Common myeloid progenitor, CD34-positive (primary cell): ENCODE measurements around the gene LMO3.

Experiments used
- CTCF ChIA-PET: fragments of 350-600 bp; sonication (Branson Sonifier 250); formaldehyde crosslinking; loops from one replicate; lab custom pipeline; 2021; ENCODE audit warnings: antibody characterized with exemption; lab: Charles Lee
- POLR2A ChIA-PET: fragments of 350-600 bp; sonication (Branson Sonifier 250); formaldehyde crosslinking; loops from one replicate; lab custom pipeline; 2021; ENCODE audit warnings: antibody characterized with exemption; lab: Charles Lee
- DNase-seq, 3 donors: peaks; one replicate each; pipeline versions ENCODE4 v3.0.0 to v3.0.0-alpha.2; 2013
- H3K27ac ChIP-seq, 2 experiments: 1 replicate in 1 of 2; 2 replicates in 1 of 2; pipeline ENCODE4 v1.7.0; 2013; ENCODE audit warnings: inconsistent platforms in 2 of 2, low read length in 2 of 2, mild to moderate bottlenecking in 2 of 2, low read depth in 1 of 2, moderate library complexity in 1 of 2; ENCODE audit not compliant: severe bottlenecking in 2 of 2, insufficient read depth in 1 of 2, poor library complexity in 1 of 2
- H3K27me3 ChIP-seq, 5 experiments: replicated peaks in 2 of 5; 1 replicate in 3 of 5; 2 replicates in 2 of 5; pipeline versions ENCODE4 v1.6.1 to v1.7.0; 2013; ENCODE audit warnings: low read length in 4 of 5, mild to moderate bottlenecking in 2 of 5, moderate library complexity in 2 of 5, inconsistent platforms in 1 of 5; ENCODE audit not compliant: insufficient read depth in 5 of 5, control insufficient read depth in 4 of 5
- H3K36me3 ChIP-seq, 4 experiments: 1 replicate in 2 of 4; 2 replicates in 2 of 4; pipeline versions ENCODE4 v1.6.1 to v1.7.0; 2013; ENCODE audit warnings: low read length in 3 of 4, control low read depth in 1 of 4, mild to moderate bottlenecking in 1 of 4; ENCODE audit not compliant: control insufficient read depth in 4 of 4, insufficient read depth in 4 of 4
- H3K4me1 ChIP-seq, 4 experiments: 1 replicate in 3 of 4; 2 replicates in 1 of 4; pipeline versions ENCODE4 v1.6.1 to v1.7.1; 2013; ENCODE audit warnings: low read length in 3 of 4, mild to moderate bottlenecking in 3 of 4, control low read depth in 1 of 4, inconsistent platforms in 1 of 4, moderate library complexity in 1 of 4; ENCODE audit not compliant: control insufficient read depth in 4 of 4, insufficient read depth in 4 of 4; ENCODE audit errors: control extremely low read depth in 1 of 4
- H3K4me3 ChIP-seq, 7 experiments: 1 replicate in 4 of 7; 2 replicates in 3 of 7; pipeline versions ENCODE4 v1.5.1 to v1.7.0; 2013; ENCODE audit warnings: mild to moderate bottlenecking in 7 of 7, low read length in 6 of 7, moderate library complexity in 6 of 7, inconsistent platforms in 2 of 7, low read depth in 2 of 7, control low read depth in 1 of 7; ENCODE audit not compliant: insufficient read depth in 4 of 7, control insufficient read depth in 1 of 7; ENCODE audit errors: extremely low read depth in 1 of 7
- H3K9me3 ChIP-seq, 5 experiments: 1 replicate in 4 of 5; 2 replicates in 1 of 5; pipeline versions ENCODE4 v1.6.1 to v1.7.1; 2013; ENCODE audit warnings: low read length in 4 of 5, mild to moderate bottlenecking in 2 of 5, inconsistent platforms in 1 of 5, low read depth in 1 of 5, moderate library complexity in 1 of 5; ENCODE audit not compliant: control insufficient read depth in 4 of 5, insufficient read depth in 2 of 5; ENCODE audit errors: control extremely low read depth in 1 of 5
- WGBS: methylation state at CpG from one replicate; pipeline ENCODE4 v1.1.5; 2013; ENCODE audit not compliant: insufficient coverage; 5-methylcytosine and 5-hydroxymethylcytosine counted together

Gene LMO3

DNA sequence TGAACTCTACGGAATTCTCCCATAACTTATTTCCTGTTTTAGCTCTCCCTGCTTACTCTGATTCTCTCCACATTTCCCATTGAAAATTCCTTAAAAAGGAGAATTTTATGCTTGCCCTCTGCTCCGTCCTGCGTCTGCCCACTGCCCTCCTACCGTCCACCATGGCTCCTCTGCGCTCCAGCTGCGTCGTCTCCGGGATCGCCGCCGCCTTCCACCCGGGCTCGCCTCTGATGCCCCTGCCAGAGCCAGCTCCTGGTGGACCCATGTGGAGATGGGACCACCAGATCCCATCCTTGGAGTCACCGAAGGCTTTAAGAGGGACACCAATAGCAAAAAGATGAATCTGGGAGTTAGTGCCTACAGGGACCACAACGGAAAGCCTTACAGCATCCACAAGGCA lies 92.7 kb downstream of the LMO3 start:
- no peak overlapping the region for H3K27ac ChIP-seq
- ChIA-PET POLR2A (no interaction called here), CTCF (no interaction called here)

DNA sequence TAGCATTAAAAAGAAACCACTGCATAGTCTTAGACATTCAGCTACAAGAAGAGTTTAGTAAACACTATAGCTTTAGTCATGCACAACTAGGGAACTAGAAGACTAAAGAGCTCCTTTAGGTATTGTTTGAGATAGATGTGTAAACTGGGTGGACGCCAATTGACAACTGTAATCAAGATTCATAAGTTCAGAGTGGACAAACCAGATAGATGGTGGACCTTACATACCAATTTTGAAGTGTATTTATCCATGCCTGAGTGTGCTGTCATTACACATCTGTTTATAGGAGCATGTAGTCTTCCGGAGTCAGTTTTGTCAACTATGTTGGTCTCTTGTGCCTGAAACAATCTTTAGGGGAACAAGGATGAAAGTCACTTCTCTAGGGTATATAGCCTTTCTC lies 96.6 kb downstream of the LMO3 start:
- ChIA-PET POLR2A (no interaction called here), CTCF (interaction anchor here (0.7 kb wide), 1 partner anchor 19 kb away, joined by 3 read pairs; no protein-coding TSS in a partner anchor)
- Histone ChIP-seq H3K4me1 (no peaks in the 10 kb centered on the region), H3K27me3 (no peaks in the 10 kb centered on the region), H3K4me3 (no peak overlapping the region), H3K9me3 (no peaks in the 10 kb centered on the region), H3K27ac (no peak overlapping the region), H3K36me3 (no peaks in the 10 kb centered on the region)
- no peak for DNase-seq
- 100% methylated on average over 1 of the region's 2 CpGs for WGBS

More for the DNA sequence above, 92.7 kb downstream of the LMO3 start:
- no peaks in the 10 kb centered on the region for H3K27me3 ChIP-seq
- no peaks in the 10 kb centered on the region for H3K4me1 ChIP-seq
- H3K9me3 ChIP-seq: no peaks in the 10 kb centered on the region
- DNase-seq: no peak
- 96% methylated on average over 15 of the region's 15 CpGs for WGBS
- no peak overlapping the region for H3K4me3 ChIP-seq
- H3K36me3 ChIP-seq: no peaks in the 10 kb centered on the region

DNA sequence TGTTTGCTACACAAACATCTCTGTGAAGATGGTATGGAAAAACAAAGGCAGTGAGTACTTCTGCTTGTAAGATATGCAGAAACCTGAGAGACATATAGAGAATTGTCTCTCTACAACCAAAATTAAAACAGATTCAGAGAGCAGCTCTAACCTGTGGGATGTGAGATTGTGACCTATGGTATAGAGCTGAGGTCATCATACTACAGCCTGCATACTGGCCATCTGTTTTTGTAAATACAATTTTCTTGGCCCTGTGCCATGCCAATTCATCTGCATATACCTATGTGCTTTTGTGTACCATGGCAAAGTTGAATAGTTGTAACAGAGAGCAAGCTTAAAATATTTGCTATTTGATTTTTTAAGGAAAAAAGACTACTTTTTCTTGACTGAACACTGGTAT lies 99.6 kb downstream of the LMO3 start:
- Histone ChIP-seq H3K9me3 (no peaks in the 10 kb centered on the region), H3K4me1 (no peaks in the 10 kb centered on the region), H3K4me3 (no peak overlapping the region), H3K27me3 (no peaks in the 10 kb centered on the region), H3K36me3 (no peaks in the 10 kb centered on the region), H3K27ac (no peak overlapping the region)
- POLR2A ChIA-PET: no interaction called here
- CTCF ChIA-PET: no interaction called here
- no peak for DNase-seq

DNA sequence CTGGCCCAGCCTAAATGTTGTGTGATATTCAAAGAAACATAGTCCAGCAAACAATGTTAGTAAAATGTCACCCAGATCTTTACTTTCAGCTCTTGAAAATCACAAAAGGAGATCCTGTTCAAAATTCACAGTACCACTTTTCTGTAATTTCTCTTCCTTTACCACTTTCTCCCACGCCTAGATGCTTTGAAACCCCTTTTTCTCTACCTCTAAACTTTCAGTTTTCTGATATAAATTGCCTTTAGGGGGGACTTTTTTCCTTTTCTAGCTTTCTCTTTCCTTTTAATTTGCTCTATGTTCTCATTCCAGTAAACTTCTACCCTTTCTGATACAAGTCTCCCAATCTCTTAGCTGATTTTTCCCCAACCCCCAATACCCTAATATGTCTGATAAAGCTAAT lies 101.8 kb downstream of the LMO3 start:
- H3K27me3 ChIP-seq: no peaks in the 10 kb centered on the region
- ChIA-PET POLR2A (no interaction called here), CTCF (no interaction called here)
- no peaks in the 10 kb centered on the region for H3K36me3 ChIP-seq
- WGBS: no CpG with 5 or more reads among the region's 1 CpG
- H3K4me3 ChIP-seq: no peak overlapping the region
- DNase-seq: no peak
- no peaks in the 10 kb centered on the region for H3K4me1 ChIP-seq
- no peak overlapping the region for H3K27ac ChIP-seq
- no peaks in the 10 kb centered on the region for H3K9me3 ChIP-seq

- no peaks in the 10 kb centered on the region for H3K36me3 ChIP-seq
- no peaks in the 10 kb centered on the region for H3K4me1 ChIP-seq
- no peak overlapping the region for H3K4me3 ChIP-seq
- DNase-seq: no peak
- ChIA-PET POLR2A (no interaction called here), CTCF (no interaction called here)
- no peak overlapping the region for H3K27ac ChIP-seq
- H3K9me3 ChIP-seq: no peaks in the 10 kb centered on the region
- H3K27me3 ChIP-seq: no peaks in the 10 kb centered on the region
- WGBS: 98% methylated on average over 5 of the region's 7 CpGs
These were observed 106.4 kb downstream of the LMO3 start for GRCh38 chr12:16499611-16500010.
